Measurements from ENCODE around the gene TTLL3. TPM values are rescaled to one million over a fixed set of nuclear protein-coding genes. Genes with fewer than 3 reads are reported as not detected.
"Not testable (repeated sequence)": the region's sequence is repeated elsewhere in the genome, so short reads cannot be mapped to it uniquely, and the experiment has no call there.

TTLL3 gene
- polyA plus RNA-seq, 1 donor from 2014 or later, result 47.6 TPM

DNA sequence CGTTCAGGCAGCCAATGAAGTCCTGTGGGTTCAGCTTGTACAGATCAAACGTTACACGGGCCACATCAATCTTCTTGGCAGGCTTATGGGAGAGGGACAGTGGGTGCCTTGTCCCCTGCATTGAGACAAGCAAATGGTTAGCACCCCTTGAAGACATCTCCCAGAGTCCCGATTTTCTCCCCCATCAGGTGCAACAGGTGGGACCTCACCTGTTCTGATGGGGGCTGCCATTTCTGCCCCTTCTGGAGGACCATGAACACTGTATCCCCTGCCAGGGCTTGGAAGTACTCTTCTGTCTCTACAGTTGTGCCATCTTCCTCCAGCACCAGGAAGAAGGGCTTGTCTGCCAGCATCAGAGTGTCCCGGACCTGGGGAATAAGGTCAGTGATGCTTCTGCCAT, 59.9 kb downstream of the TTLL3 start:
- Histone ChIP-seq H4K20me1 (ENCODE audit: insufficient read depth) (no peaks in the 10 kb centered on the region), H3K9ac (ENCODE audit: low read length) (no peak overlapping the region), H3K79me2 (replicated peaks; ENCODE audit: insufficient read depth, low read length) (no peaks in the 10 kb centered on the region), H3K9me3 (ENCODE audit: low read length) (no peaks in the 10 kb centered on the region), H3K36me3 (ENCODE audit: insufficient read depth, low read length) (no peaks in the 10 kb centered on the region), H3K27me3 (ENCODE audit: insufficient read depth, low read depth, low read length) (no peaks in the 10 kb centered on the region), H3K9me2 (ENCODE audit: insufficient read depth, low read length) (no peaks in the 10 kb centered on the region), H3K4me3 (ENCODE audit: low read length) (no peak overlapping the region), H3K4me2 (ENCODE audit: low read length) (no peak overlapping the region), H3F3A (ENCODE audit: insufficient read depth, low read length, poor library complexity, severe bottlenecking) (no peaks in the 10 kb centered on the region), H3K27ac (ENCODE audit: low read length) (no peak overlapping the region), H2AFZ (ENCODE audit: low read depth, low read length) (no peak overlapping the region)
- TF ChIP-seq, protein P1, sequence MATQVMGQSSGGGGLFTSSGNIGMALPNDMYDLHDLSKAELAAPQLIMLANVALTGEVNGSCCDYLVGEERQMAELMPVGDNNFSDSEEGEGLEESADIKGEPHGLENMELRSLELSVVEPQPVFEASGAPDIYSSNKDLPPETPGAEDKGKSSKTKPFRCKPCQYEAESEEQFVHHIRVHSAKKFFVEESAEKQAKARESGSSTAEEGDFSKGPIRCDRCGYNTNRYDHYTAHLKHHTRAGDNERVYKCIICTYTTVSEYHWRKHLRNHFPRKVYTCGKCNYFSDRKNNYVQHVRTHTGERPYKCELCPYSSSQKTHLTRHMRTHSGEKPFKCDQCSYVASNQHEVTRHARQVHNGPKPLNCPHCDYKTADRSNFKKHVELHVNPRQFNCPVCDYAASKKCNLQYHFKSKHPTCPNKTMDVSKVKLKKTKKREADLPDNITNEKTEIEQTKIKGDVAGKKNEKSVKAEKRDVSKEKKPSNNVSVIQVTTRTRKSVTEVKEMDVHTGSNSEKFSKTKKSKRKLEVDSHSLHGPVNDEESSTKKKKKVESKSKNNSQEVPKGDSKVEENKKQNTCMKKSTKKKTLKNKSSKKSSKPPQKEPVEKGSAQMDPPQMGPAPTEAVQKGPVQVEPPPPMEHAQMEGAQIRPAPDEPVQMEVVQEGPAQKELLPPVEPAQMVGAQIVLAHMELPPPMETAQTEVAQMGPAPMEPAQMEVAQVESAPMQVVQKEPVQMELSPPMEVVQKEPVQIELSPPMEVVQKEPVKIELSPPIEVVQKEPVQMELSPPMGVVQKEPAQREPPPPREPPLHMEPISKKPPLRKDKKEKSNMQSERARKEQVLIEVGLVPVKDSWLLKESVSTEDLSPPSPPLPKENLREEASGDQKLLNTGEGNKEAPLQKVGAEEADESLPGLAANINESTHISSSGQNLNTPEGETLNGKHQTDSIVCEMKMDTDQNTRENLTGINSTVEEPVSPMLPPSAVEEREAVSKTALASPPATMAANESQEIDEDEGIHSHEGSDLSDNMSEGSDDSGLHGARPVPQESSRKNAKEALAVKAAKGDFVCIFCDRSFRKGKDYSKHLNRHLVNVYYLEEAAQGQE (IDR thresholded peaks at IDR 0.05; ENCODE audit: borderline replicate concordance), result no peak
- TF ChIP-seq, protein P2, sequence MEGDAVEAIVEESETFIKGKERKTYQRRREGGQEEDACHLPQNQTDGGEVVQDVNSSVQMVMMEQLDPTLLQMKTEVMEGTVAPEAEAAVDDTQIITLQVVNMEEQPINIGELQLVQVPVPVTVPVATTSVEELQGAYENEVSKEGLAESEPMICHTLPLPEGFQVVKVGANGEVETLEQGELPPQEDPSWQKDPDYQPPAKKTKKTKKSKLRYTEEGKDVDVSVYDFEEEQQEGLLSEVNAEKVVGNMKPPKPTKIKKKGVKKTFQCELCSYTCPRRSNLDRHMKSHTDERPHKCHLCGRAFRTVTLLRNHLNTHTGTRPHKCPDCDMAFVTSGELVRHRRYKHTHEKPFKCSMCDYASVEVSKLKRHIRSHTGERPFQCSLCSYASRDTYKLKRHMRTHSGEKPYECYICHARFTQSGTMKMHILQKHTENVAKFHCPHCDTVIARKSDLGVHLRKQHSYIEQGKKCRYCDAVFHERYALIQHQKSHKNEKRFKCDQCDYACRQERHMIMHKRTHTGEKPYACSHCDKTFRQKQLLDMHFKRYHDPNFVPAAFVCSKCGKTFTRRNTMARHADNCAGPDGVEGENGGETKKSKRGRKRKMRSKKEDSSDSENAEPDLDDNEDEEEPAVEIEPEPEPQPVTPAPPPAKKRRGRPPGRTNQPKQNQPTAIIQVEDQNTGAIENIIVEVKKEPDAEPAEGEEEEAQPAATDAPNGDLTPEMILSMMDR (IDR thresholded peaks at IDR 0.05; ENCODE audit: poor library complexity, severe bottlenecking), result no peak
- no peak for TF ChIP-seq TAF1 (IDR thresholded peaks at IDR 0.05; ENCODE audit: low read depth)
- TF ChIP-seq POLR2AphosphoS5 (IDR thresholded peaks at IDR 0.05), result no peak
- no peak for TF ChIP-seq SMC3 (conservative IDR thresholded peaks at IDR 0.05; ENCODE audit: poor library complexity)
- TF ChIP-seq RAD21 (conservative IDR thresholded peaks at IDR 0.05), result no peak
- TF ChIP-seq EP300 (conservative IDR thresholded peaks at IDR 0.05; ENCODE audit: poor library complexity, severe bottlenecking), result no peak
- no peak for TF ChIP-seq EZH2 (IDR thresholded peaks at IDR 0.05; ENCODE audit: borderline replicate concordance, insufficient read depth, low read length, poor library complexity, severe bottlenecking)
- TF ChIP-seq MXI1 (conservative IDR thresholded peaks at IDR 0.05; ENCODE audit: poor library complexity, severe bottlenecking), result no peak

DNA sequence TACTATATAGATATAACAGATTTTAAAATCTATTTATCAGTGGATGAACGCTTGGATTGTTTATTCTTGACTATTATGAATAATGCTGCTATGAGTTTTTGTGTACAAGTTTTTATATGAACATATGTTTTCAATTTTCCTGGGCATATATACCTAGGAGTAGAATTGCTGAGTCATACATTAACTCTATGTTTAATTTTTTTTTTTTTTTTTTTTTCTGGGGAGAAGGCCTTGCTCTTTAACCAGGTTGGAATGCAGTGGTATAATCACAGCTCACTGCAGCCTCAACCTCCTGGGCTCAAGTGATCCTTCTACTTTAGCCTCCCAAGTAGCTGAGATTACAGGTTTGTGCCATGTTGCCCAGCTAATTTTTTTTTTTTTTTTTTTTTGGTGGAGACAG, 60.9 kb downstream of the TTLL3 start:
- Histone ChIP-seq H2AFZ (ENCODE audit: low read depth, low read length) (no peak overlapping the region), H4K20me1 (ENCODE audit: insufficient read depth) (no peaks in the 10 kb centered on the region), H3K27ac (ENCODE audit: low read length) (no peak overlapping the region), H3K79me2 (replicated peaks; ENCODE audit: insufficient read depth, low read length) (no peaks in the 10 kb centered on the region), H3K27me3 (ENCODE audit: insufficient read depth, low read depth, low read length) (no peaks in the 10 kb centered on the region), H3K36me3 (ENCODE audit: insufficient read depth, low read length) (no peaks in the 10 kb centered on the region), H3K4me2 (ENCODE audit: low read length) (no peak overlapping the region), H3K9ac (ENCODE audit: low read length) (no peak overlapping the region), H3F3A (ENCODE audit: insufficient read depth, low read length, poor library complexity, severe bottlenecking) (no peaks in the 10 kb centered on the region), H3K9me3 (ENCODE audit: low read length) (no peaks in the 10 kb centered on the region), H3K9me2 (ENCODE audit: insufficient read depth, low read length) (no peaks in the 10 kb centered on the region), H3K4me3 (ENCODE audit: low read length) (no peak overlapping the region)
- TF ChIP-seq, protein P2 (IDR thresholded peaks at IDR 0.05; ENCODE audit: poor library complexity, severe bottlenecking), result no peak
- TF ChIP-seq TAF1 (IDR thresholded peaks at IDR 0.05; ENCODE audit: low read depth) (no peak), RAD21 (conservative IDR thresholded peaks at IDR 0.05) (no peak), EZH2 (IDR thresholded peaks at IDR 0.05; ENCODE audit: borderline replicate concordance, insufficient read depth, low read length, poor library complexity, severe bottlenecking) (no peak), POLR2AphosphoS5 (IDR thresholded peaks at IDR 0.05) (no peak), SMC3 (conservative IDR thresholded peaks at IDR 0.05; ENCODE audit: poor library complexity) (no peak)
- TF ChIP-seq, protein P1 (IDR thresholded peaks at IDR 0.05; ENCODE audit: borderline replicate concordance), result no peak

DNA sequence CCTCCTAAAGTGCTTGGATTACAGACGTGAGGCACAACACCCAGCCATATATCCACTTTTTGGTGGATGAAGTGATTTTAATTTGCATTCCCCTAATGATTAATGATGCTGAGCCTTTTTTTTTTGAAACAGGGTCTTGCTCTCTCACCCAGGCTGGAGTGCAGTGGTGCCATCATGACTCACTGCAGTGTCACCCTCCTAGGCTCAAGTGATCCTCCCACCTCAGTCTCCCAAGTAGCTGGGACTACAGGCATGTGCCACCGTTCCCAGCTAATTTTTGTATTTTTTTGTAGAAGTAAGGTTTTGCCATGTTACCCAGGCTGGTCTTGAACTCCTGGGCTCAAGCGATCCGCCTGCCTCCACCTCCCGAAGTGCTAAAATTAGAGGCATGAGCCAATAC, 62.0 kb downstream of the TTLL3 start:
- not testable (repeated sequence) for H3K9me2 ChIP-seq (ENCODE audit: insufficient read depth, low read length); H3K27me3 ChIP-seq (ENCODE audit: insufficient read depth, low read depth, low read length); H3K9me3 ChIP-seq (ENCODE audit: low read length); H3K4me2 ChIP-seq (ENCODE audit: low read length); H3K4me3 ChIP-seq (ENCODE audit: low read length); H3F3A ChIP-seq (ENCODE audit: insufficient read depth, low read length, poor library complexity, severe bottlenecking); H3K27ac ChIP-seq (ENCODE audit: low read length); H2AFZ ChIP-seq (ENCODE audit: low read depth, low read length); H3K79me2 ChIP-seq (replicated peaks; ENCODE audit: insufficient read depth, low read length); H3K9ac ChIP-seq (ENCODE audit: low read length); H3K36me3 ChIP-seq (ENCODE audit: insufficient read depth, low read length); H4K20me1 ChIP-seq (ENCODE audit: insufficient read depth)
